ENCODE data around the gene MYLK. TPM values are rescaled to one million over a fixed set of nuclear protein-coding genes. Genes with fewer than 3 reads are reported as not detected.

MYLK gene
- total and polyA plus RNA-seq, 2 donors (not counting 1 experiment from before 2014, with no cell fraction given): 0.51 TPM; not detected in 1

DNA sequence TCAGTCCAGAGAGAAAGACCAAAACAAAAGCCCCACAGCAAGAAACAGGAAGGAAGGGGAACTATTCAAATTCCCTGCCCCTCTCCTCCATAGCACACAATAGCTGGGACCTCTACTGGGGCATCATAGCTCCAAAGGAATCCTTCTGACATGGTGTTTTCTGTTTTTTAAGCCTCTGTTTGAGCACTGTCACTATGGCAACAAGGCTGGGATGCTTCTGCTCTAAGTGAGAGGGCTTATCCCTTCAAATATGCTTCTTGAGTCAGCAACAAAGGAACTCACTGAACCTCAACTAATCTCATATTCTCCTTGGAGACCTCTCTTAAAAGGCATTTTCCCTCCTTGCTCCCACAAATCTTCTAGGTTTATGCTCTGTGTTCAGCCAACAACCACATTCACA is 40.5 kb downstream of the MYLK start:
- TF ChIP-seq CTCF (IDR thresholded peaks at IDR 0.05) (no peak), EZH2 (IDR thresholded peaks at IDR 0.05; ENCODE audit: borderline replicate concordance, insufficient read depth, low read depth, low read length, poor library complexity, severe bottlenecking) (no peak)
- Histone ChIP-seq H4K20me1 (ENCODE audit: control insufficient read depth, insufficient read depth, low read length, poor library complexity, severe bottlenecking) (no peaks in the 10 kb centered on the region), H2AFZ (ENCODE audit: insufficient read depth, low read depth, low read length, poor library complexity, severe bottlenecking) (no peak overlapping the region), H3K27ac (ENCODE audit: low read length in 2 of 2) (no peak overlapping the region), H3K9ac (ENCODE audit: low read length) (no peak overlapping the region), H3K36me3 (replicated peaks in 1 of 2; ENCODE audit: control extremely low read depth in 1 of 2, control insufficient read depth in 1 of 2, extremely low read depth in 1 of 2, insufficient read depth in 2 of 2, low read length in 1 of 2) (no peaks in the 10 kb centered on the region), H3K79me2 (ENCODE audit: control insufficient read depth, insufficient read depth, low read length) (no peaks in the 10 kb centered on the region), H3K4me1 (ENCODE audit: control insufficient read depth in 2 of 2, insufficient read depth in 2 of 2, low read length in 2 of 2) (no peaks in the 10 kb centered on the region), H3K4me3 (ENCODE audit: control extremely low read depth in 1 of 5, extremely low read depth in 1 of 5, insufficient read depth in 1 of 5, low read depth in 2 of 5, low read length in 4 of 5) (no peak overlapping the region), H3K4me2 (replicated peaks; ENCODE audit: low read depth, low read length, poor library complexity, severe bottlenecking) (no peak overlapping the region), H3K27me3 (replicated peaks in 1 of 4; ENCODE audit: control extremely low read depth in 1 of 4, control insufficient read depth in 3 of 4, insufficient read depth in 4 of 4, low read length in 3 of 4) (no peaks in the 10 kb centered on the region), H3K9me3 (ENCODE audit: control extremely low read depth in 1 of 3, control insufficient read depth in 2 of 3, insufficient read depth in 1 of 3, low read length in 2 of 3) (peaks cover 0 to 20% (median 6%) of the 10 kb centered on the region in 3 donors)
- Mint-ChIP-seq H3K27me3 (no peaks in the 10 kb centered on the region), H3K4me3 (no peak overlapping the region), H3K27ac (no peak overlapping the region), H3K9me3 (ENCODE audit: insufficient read depth) (peaks cover 9% of the 10 kb centered on the region), H3K4me1 (no peaks in the 10 kb centered on the region)
- ChIA-PET CTCF (no interaction called here), POLR2A (no interaction called here)
- DNase-seq (no peak), ATAC-seq (ENCODE audit: low read depth) (no peak)
- intact Hi-C loops (cut with micrococcal nuclease): no loop called here

DNA sequence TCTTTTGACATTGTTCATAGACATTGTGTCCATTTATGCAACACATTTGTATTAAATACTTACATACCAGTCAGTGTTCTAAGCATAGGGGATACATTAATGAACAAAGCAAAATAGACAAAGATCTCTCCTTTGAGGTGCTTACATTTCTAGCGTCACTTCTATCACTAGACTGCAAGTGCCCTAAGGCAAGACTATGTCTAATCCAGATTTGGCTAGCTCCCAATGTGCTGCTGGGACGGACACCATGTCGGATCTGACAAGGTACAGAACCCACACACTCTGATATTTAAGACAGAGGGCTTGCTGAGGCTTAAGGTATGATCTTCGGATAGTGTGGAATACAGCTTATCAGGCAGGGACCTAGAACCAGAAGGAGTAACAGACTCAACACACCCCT is 41.4 kb downstream of the MYLK start:
- Histone ChIP-seq H3K27me3 (replicated peaks in 1 of 4; ENCODE audit: control extremely low read depth in 1 of 4, control insufficient read depth in 3 of 4, insufficient read depth in 4 of 4, low read length in 3 of 4) (no peaks in the 10 kb centered on the region), H3K4me3 (ENCODE audit: control extremely low read depth in 1 of 5, extremely low read depth in 1 of 5, insufficient read depth in 1 of 5, low read depth in 2 of 5, low read length in 4 of 5) (no peak overlapping the region), H3K27ac (ENCODE audit: low read length in 2 of 2) (no peak overlapping the region), H3K4me2 (replicated peaks; ENCODE audit: low read depth, low read length, poor library complexity, severe bottlenecking) (no peak overlapping the region), H3K4me1 (ENCODE audit: control insufficient read depth in 2 of 2, insufficient read depth in 2 of 2, low read length in 2 of 2) (no peaks in the 10 kb centered on the region), H3K9me3 (ENCODE audit: control extremely low read depth in 1 of 3, control insufficient read depth in 2 of 3, insufficient read depth in 1 of 3, low read length in 2 of 3) (peaks cover 0 to 16% (median 4%) of the 10 kb centered on the region in 3 donors), H3K79me2 (ENCODE audit: control insufficient read depth, insufficient read depth, low read length) (no peaks in the 10 kb centered on the region), H3K36me3 (replicated peaks in 1 of 2; ENCODE audit: control extremely low read depth in 1 of 2, control insufficient read depth in 1 of 2, extremely low read depth in 1 of 2, insufficient read depth in 2 of 2, low read length in 1 of 2) (no peaks in the 10 kb centered on the region), H3K9ac (ENCODE audit: low read length) (no peak overlapping the region), H4K20me1 (ENCODE audit: control insufficient read depth, insufficient read depth, low read length, poor library complexity, severe bottlenecking) (no peaks in the 10 kb centered on the region), H2AFZ (ENCODE audit: insufficient read depth, low read depth, low read length, poor library complexity, severe bottlenecking) (no peak overlapping the region)
- POLR2A ChIA-PET: no interaction called here
- intact Hi-C loops (cut with micrococcal nuclease): no loop called here
- H3K4me3 Mint-ChIP-seq: no peak overlapping the region
- no peak for ATAC-seq (ENCODE audit: low read depth)
- no peaks in the 10 kb centered on the region for H3K4me1 Mint-ChIP-seq
- TF ChIP-seq CTCF (IDR thresholded peaks at IDR 0.05) (no peak), EZH2 (IDR thresholded peaks at IDR 0.05; ENCODE audit: borderline replicate concordance, insufficient read depth, low read depth, low read length, poor library complexity, severe bottlenecking) (no peak)
- DNase-seq: no peak
- WGBS (ENCODE audit: insufficient coverage): 71% methylated on average over 1 of the region's 4 CpGs
- CTCF ChIA-PET: no interaction called here
- no peak overlapping the region for H3K27ac Mint-ChIP-seq
- no peaks in the 10 kb centered on the region for H3K27me3 Mint-ChIP-seq
- H3K9me3 Mint-ChIP-seq (ENCODE audit: insufficient read depth): peaks cover 9% of the 10 kb centered on the region

Measured in B cell (primary cell).